ENCODE results near the gene TMOD2.

- TF ChIP-seq CTCF (IDR thresholded peaks at IDR 0.05; ENCODE audit: insufficient read depth, low read depth, low read length) (no peak), EZH2 (IDR thresholded peaks at IDR 0.05; ENCODE audit: insufficient read depth, low read length) (no peak)
Measured at GRCh38 chr15:51770902-51771301, 19.5 kb downstream of the TMOD2 start.

Measured in astrocyte (in vitro differentiated cells and primary cell).